GM18868 (cell line): Measurements from ENCODE around the gene CHN1.

Source experiments
- ATAC-seq: cut with Tn5 transposase; IDR thresholded peaks from one replicate; pipeline ENCODE4 v1.9.1; 2021; ENCODE audit warnings: mild to moderate bottlenecking, moderate library complexity; ENCODE audit not compliant: unreplicated experiment

CHN1 gene

GRCh38 chr2:174791020-174791419, 214.2 kb downstream of the CHN1 start:
- no peak for ATAC-seq

- ATAC-seq, result no peak
Observed at GRCh38 chr2:174789001-174789400, 216.2 kb downstream of the CHN1 start.

- ATAC-seq, result no peak
Observed at GRCh38 chr2:174788291-174788929, 216.8 kb downstream of the CHN1 start.

GRCh38 chr2:174787487-174788205, 217.5 kb downstream of the CHN1 start:
- ATAC-seq, result no peak

- ATAC-seq, result no peak
Observed at GRCh38 chr2:174786066-174786725, 219.0 kb downstream of the CHN1 start.

GRCh38 chr2:174785481-174785880, 219.7 kb downstream of the CHN1 start:
- ATAC-seq, result no peak

GRCh38 chr2:174784909-174785308, 220.3 kb downstream of the CHN1 start:
- ATAC-seq, result no peak

GRCh38 chr2:174784316-174784715, 220.9 kb downstream of the CHN1 start:
- ATAC-seq, result no peak

- no peak for ATAC-seq
Observed at GRCh38 chr2:174781996-174782395, 223.2 kb downstream of the CHN1 start.

GRCh38 chr2:174781298-174781697, 223.9 kb downstream of the CHN1 start:
- no peak for ATAC-seq

GRCh38 chr2:174780856-174781255, 224.3 kb downstream of the CHN1 start:
- no peak for ATAC-seq

- ATAC-seq, result no peak
Observed at GRCh38 chr2:174780191-174780840, 224.9 kb downstream of the CHN1 start.

- ATAC-seq, result no peak
Observed at GRCh38 chr2:174779361-174779928, 225.7 kb downstream of the CHN1 start.

- peak; percentile 71 for ATAC-seq
Observed at GRCh38 chr2:174778085-174778981, 226.8 kb downstream of the CHN1 start.

- no peak for ATAC-seq
Observed at GRCh38 chr2:174777347-174778084, 227.7 kb downstream of the CHN1 start.

- ATAC-seq, result no peak
Observed at GRCh38 chr2:174776675-174777074, 228.5 kb downstream of the CHN1 start.

- no peak for ATAC-seq
Observed at GRCh38 chr2:174776223-174776622, 229.0 kb downstream of the CHN1 start.

GRCh38 chr2:174775571-174775980, 229.6 kb downstream of the CHN1 start:
- ATAC-seq, result no peak

- no peak for ATAC-seq
Observed at GRCh38 chr2:174774886-174775285, 230.3 kb downstream of the CHN1 start.

- ATAC-seq, result no peak
Observed at GRCh38 chr2:174773215-174773614, 232.0 kb downstream of the CHN1 start.
